Activated CD4-positive, alpha-beta T cell treated with anti-CD3 and anti-CD28 coated beads, Interleukin-2, amount 10 ng/mL, durations not matched to agents 24 days and 14 days (primary cell): ENCODE measurements around the gene BTG2. TPM values are rescaled to one million over a fixed set of nuclear protein-coding genes. Genes with fewer than 3 reads are reported as not detected.

Experiments
- DNase-seq: peaks from one replicate; pipeline ENCODE4 v3.0.0; 2022
- H3K27ac Mint-ChIP-seq: one replicate; pipeline ENCODE4 v1.8.0; 2022; ENCODE audit warnings: mild to moderate bottlenecking, mixed read lengths
- H3K27me3 Mint-ChIP-seq: one replicate; pipeline ENCODE4 v1.8.0; 2022; ENCODE audit warnings: mixed read lengths
- H3K36me3 Mint-ChIP-seq: one replicate; pipeline ENCODE4 v1.8.0; 2022; ENCODE audit warnings: low read depth, mild to moderate bottlenecking, mixed read lengths
- H3K4me1 Mint-ChIP-seq: one replicate; pipeline ENCODE4 v1.8.0; 2021; ENCODE audit warnings: mixed read lengths
- H3K4me3 Mint-ChIP-seq: one replicate; pipeline ENCODE4 v1.8.0; 2022; ENCODE audit warnings: mild to moderate bottlenecking, moderate library complexity, mixed read lengths
- H3K9me3 Mint-ChIP-seq: one replicate; pipeline ENCODE4 v1.8.0; 2021; ENCODE audit warnings: mixed read lengths
- intact Hi-C: fragments of 100-400 bp; cut with micrococcal nuclease; formaldehyde crosslinking; loops from one replicate; pipeline ENCODE4 v1.15.1; 2023
- total RNA-seq: library from RNA; stranded (reverse); gene quantifications from 2 replicates; pipeline ENCODE4 v1.2.3, GENCODE V29; 2022

The BTG2 gene
- total RNA-seq, 1 donor from 2014 or later, result 108 TPM

DNA sequence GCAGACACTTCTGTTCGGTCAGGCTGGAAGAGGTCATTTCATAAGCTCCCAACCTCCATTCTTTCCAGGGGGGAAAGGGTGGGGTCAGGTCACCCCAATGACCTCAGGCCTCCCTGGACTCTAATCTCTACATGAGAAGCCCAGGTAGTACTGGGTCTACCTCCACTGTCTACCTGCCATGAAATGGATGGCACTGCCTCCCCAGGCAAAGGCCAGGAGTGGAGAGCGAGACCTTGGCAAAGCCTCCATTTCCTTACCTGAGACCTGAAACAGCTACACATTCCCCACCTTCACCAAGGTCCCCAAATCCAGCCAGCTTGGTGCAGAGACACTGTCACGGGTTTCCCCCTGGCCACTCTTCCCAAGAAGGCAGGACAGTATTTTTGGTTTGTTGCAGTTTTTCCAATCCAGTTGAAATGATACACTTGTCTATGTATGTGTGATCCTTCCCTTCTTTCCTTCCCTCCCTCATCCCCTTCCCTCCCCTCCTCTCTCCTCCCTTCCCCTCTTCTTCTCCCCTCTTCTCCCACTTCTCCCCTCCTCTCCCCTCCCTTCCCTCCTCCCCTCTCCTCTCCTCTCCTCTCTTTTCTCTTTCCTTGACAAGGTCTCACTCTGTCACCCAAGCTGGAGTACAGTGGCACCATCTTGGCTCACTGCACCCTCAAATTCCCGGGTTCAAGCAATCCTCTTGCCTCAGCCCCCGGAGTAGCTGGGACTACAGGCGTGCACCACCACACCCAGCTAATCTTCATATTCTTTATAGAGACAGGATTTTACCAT is 16.1 kb downstream of the BTG2 start:
- no peak for DNase-seq
- intact Hi-C loops, result loop anchor here (10.0 kb wide), 2 partner anchors 303 to 977 kb away; partner anchors contain the start of genes ATP2B4, PPP1R12B and UBE2T
- Mint-ChIP-seq H3K27me3 (no peaks in the 10 kb centered on the region), H3K4me3 (peak overlapping the region; percentile 68), H3K4me1 (peaks cover 77% of the 10 kb centered on the region), H3K36me3 (peaks cover 5% of the 10 kb centered on the region), H3K9me3 (no peaks in the 10 kb centered on the region), H3K27ac (peak overlapping the region; percentile 84)

- no peak for DNase-seq
- Mint-ChIP-seq H3K4me3 (peak overlapping the region; percentile 30), H3K27me3 (no peaks in the 10 kb centered on the region), H3K36me3 (peaks cover 5% of the 10 kb centered on the region), H3K27ac (peak overlapping the region; percentile 23), H3K4me1 (peaks cover 80% of the 10 kb centered on the region), H3K9me3 (no peaks in the 10 kb centered on the region)
- intact Hi-C loops, result loop anchor here (10.0 kb wide), 2 partner anchors 302 to 978 kb away; partner anchors contain the start of genes ATP2B4, PPP1R12B and UBE2T
Observed at GRCh38 chr1:203322500-203323179, 17.3 kb downstream of the BTG2 start.

GRCh38 chr1:203323587-203323986 is 18.3 kb downstream of the BTG2 start:
- peak overlapping the region; percentile 80 for H3K4me3 Mint-ChIP-seq
- no peaks in the 10 kb centered on the region for H3K27me3 Mint-ChIP-seq
- no peaks in the 10 kb centered on the region for H3K9me3 Mint-ChIP-seq
- peaks cover 4% of the 10 kb centered on the region for H3K36me3 Mint-ChIP-seq
- intact Hi-C loops, result loop anchor here (10.0 kb wide), 2 partner anchors 301 to 979 kb away; partner anchors contain the start of genes ATP2B4, PPP1R12B and UBE2T
- peak overlapping the region; percentile 85 for H3K27ac Mint-ChIP-seq
- no peak for DNase-seq
- peaks cover 87% of the 10 kb centered on the region for H3K4me1 Mint-ChIP-seq

- Mint-ChIP-seq H3K36me3 (no peaks in the 10 kb centered on the region), H3K4me1 (peaks cover 87% of the 10 kb centered on the region), H3K9me3 (no peaks in the 10 kb centered on the region), H3K27me3 (no peaks in the 10 kb centered on the region), H3K4me3 (peak overlapping the region; percentile 80), H3K27ac (peak overlapping the region; percentile 85)
- intact Hi-C loops, result loop anchor here (10.0 kb wide), 2 partner anchors 300 to 980 kb away; partner anchors contain the start of genes ATP2B4, PPP1R12B and UBE2T
- peak; percentile 83 for DNase-seq
Observed at GRCh38 chr1:203324105-203325025, 19.0 kb downstream of the BTG2 start.

DNA sequence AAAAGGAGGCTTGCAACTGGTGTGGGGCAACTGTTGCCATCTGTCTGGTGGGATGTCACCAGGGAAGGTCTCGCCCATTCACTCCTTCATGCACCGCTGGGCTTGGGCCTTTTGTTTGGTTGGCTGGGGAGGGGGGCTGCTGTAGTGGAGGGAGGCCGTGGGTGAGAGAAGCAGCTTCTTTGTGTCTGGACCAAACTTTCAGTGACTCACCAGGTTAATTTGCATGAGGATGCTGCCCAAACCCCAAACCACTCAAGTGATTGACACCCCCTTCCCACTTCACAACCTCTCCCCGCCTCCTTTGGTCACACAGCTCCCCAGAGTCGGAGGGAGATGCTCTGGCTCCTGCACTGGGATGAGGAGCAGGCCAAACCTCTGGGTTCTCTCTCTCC is 19.7 kb downstream of the BTG2 start:
- DNase-seq, result peak; percentile 90
- Mint-ChIP-seq H3K27me3 (no peaks in the 10 kb centered on the region), H3K27ac (peak overlapping the region; percentile 84), H3K4me1 (peaks cover 81% of the 10 kb centered on the region), H3K4me3 (peak overlapping the region; percentile 80), H3K36me3 (no peaks in the 10 kb centered on the region), H3K9me3 (no peaks in the 10 kb centered on the region)
- intact Hi-C loops, result loop anchor here (10.0 kb wide), 2 partner anchors 300 to 980 kb away; partner anchors contain the start of genes ATP2B4, PPP1R12B and UBE2T

GRCh38 chr1:203325418-203326091 is 20.2 kb downstream of the BTG2 start:
- no peak for DNase-seq
- Mint-ChIP-seq H3K27ac (peak overlapping the region; percentile 84), H3K9me3 (no peaks in the 10 kb centered on the region), H3K36me3 (no peaks in the 10 kb centered on the region), H3K27me3 (no peaks in the 10 kb centered on the region), H3K4me1 (peaks cover 75% of the 10 kb centered on the region), H3K4me3 (peak overlapping the region; percentile 83)
- intact Hi-C loops, result loop anchor here (10.0 kb wide), 2 partner anchors 299 to 981 kb away; partner anchors contain the start of genes ATP2B4, PPP1R12B and UBE2T

GRCh38 chr1:203326830-203327683 is 21.7 kb downstream of the BTG2 start:
- peak overlapping the region; percentile 94 for H3K27ac Mint-ChIP-seq
- H3K36me3 Mint-ChIP-seq, result no peaks in the 10 kb centered on the region
- H3K4me1 Mint-ChIP-seq, result peaks cover 61% of the 10 kb centered on the region
- intact Hi-C loops, result loop anchor here (1.0 to 10.0 kb wide), 6 partner anchors 11 to 982 kb away; partner anchors contain the start of genes ATP2B4, BTG2, PPP1R12B and UBE2T
- H3K27me3 Mint-ChIP-seq, result no peaks in the 10 kb centered on the region
- DNase-seq, result peak; percentile 98
- H3K9me3 Mint-ChIP-seq, result no peaks in the 10 kb centered on the region
- H3K4me3 Mint-ChIP-seq, result peak overlapping the region; percentile 83

DNA sequence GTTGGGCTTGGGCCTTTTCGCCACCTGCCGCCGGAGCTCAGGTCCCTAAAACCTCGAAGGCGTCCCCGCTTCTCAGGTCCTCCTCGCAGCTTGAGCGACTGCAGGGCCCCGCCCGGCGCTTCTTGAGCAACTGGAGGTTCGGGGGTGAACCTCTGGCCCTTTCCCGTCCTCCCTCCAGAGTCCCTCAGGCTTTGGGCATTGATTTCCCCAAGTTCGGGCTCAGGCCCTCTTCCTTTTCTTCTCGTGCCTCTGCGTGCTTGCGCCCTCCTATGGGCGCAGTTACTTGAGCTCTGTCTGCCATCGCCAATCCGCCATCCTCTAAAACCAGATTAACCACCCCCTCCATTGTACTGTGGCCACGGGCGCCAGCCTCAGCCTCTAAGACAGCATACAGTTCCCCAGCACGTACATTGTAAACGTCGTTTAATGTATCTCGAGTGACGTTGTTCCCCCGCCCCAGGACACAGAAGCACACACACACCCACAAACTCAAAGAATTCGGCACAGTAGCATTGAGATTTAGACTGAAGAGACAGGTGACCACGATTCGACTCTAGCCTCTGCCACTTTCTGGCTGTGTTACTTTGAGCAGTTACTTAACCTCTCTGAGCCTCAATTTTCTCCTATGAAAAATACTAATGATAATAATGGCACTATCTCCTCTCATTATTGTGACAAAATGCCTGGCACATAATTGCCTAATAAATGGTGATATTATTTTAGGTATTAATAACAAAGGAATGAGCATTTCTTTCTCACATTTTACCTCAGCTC is 22.6 kb downstream of the BTG2 start:
- DNase-seq, result peak; percentile 92
- peaks cover 53% of the 10 kb centered on the region for H3K4me1 Mint-ChIP-seq
- intact Hi-C loops, result loop anchor here (1.0 to 10.0 kb wide), 6 partner anchors 10 to 983 kb away; partner anchors contain the start of genes ATP2B4, BTG2, PPP1R12B and UBE2T
- peaks cover 3% of the 10 kb centered on the region for H3K27me3 Mint-ChIP-seq
- H3K9me3 Mint-ChIP-seq, result no peaks in the 10 kb centered on the region
- peak overlapping the region; percentile 94 for H3K27ac Mint-ChIP-seq
- peak overlapping the region; percentile 83 for H3K4me3 Mint-ChIP-seq
- no peaks in the 10 kb centered on the region for H3K36me3 Mint-ChIP-seq

GRCh38 chr1:203328714-203329122 is 23.4 kb downstream of the BTG2 start:
- DNase-seq, result peak; percentile 57
- Mint-ChIP-seq H3K4me3 (no peak overlapping the region), H3K9me3 (no peaks in the 10 kb centered on the region), H3K36me3 (no peaks in the 10 kb centered on the region), H3K27me3 (peaks cover 3% of the 10 kb centered on the region), H3K27ac (peak overlapping the region; percentile 59), H3K4me1 (peaks cover 45% of the 10 kb centered on the region)
- intact Hi-C loops, result loop anchor here (10.0 kb wide), 2 partner anchors 296 to 984 kb away; partner anchors contain the start of genes ATP2B4, PPP1R12B and UBE2T

DNA sequence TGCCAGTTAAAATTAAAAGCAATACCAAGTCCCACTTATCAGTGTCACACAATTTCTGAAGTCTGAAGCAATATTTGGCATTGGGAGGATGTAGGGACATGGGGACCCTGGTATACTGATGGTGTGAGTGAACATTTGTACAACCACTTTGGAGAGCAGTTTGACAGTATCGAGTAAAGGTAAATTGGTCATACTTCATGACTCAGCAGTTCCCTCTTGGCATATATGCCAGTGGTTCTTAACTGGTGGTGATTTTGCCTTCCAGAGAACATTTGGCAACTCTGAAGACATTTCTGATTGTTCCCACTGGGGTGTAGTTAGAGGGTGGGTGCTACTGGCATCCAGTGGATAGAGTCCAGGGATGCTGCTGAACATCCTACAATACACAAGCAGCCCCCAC is 25.9 kb downstream of the BTG2 start:
- intact Hi-C loops, result no loop called here
- H3K4me3 Mint-ChIP-seq, result no peak overlapping the region
- no peak for DNase-seq
- H3K36me3 Mint-ChIP-seq, result no peaks in the 10 kb centered on the region
- H3K27ac Mint-ChIP-seq, result no peak overlapping the region
- peaks cover 3% of the 10 kb centered on the region for H3K27me3 Mint-ChIP-seq
- H3K9me3 Mint-ChIP-seq, result no peaks in the 10 kb centered on the region
- peaks cover 30% of the 10 kb centered on the region for H3K4me1 Mint-ChIP-seq

DNA sequence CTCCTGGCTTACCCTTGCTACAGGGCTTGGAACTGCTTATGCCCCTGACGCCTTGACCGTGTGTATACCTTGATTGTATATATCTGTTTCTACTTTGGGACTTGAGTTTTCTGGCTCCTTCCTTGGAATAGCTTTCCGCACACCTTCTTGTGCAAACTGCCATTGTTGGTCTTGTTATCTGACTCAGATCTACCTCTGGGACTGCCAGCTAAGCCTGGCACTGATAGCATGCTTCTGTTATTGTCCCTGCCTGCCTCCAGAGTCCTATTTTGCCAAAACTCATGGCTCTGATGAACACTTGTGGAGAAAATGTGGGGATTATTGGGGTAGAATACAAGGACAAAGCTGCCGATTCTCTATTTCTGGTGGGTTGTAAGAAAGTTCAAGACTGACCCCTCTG is 30.2 kb downstream of the BTG2 start:
- Mint-ChIP-seq H3K9me3 (no peaks in the 10 kb centered on the region), H3K4me1 (peaks cover 15% of the 10 kb centered on the region), H3K27me3 (peaks cover 11% of the 10 kb centered on the region), H3K36me3 (no peaks in the 10 kb centered on the region), H3K4me3 (no peak overlapping the region), H3K27ac (no peak overlapping the region)
- intact Hi-C loops, result no loop called here
- no peak for DNase-seq
